H54 (cell line): ENCODE results near the gene PDXDC1.
"Not testable (repeated sequence)": the region's sequence is repeated elsewhere in the genome, so short reads cannot be mapped to it uniquely, and the experiment has no call there.

Experiments used
- DNase-seq: peaks from one replicate; pipeline ENCODE4 v3.0.0; 2011; ENCODE audit warnings: low spot score, mixed read lengths; ENCODE audit not compliant: insufficient read length
- FAIRE-seq: peaks from 3 replicates; lab custom pipeline; 2011; peaks lifted over from hg19 to GRCh38; lab: Jason Lieb, UNC

PDXDC1 gene

DNA sequence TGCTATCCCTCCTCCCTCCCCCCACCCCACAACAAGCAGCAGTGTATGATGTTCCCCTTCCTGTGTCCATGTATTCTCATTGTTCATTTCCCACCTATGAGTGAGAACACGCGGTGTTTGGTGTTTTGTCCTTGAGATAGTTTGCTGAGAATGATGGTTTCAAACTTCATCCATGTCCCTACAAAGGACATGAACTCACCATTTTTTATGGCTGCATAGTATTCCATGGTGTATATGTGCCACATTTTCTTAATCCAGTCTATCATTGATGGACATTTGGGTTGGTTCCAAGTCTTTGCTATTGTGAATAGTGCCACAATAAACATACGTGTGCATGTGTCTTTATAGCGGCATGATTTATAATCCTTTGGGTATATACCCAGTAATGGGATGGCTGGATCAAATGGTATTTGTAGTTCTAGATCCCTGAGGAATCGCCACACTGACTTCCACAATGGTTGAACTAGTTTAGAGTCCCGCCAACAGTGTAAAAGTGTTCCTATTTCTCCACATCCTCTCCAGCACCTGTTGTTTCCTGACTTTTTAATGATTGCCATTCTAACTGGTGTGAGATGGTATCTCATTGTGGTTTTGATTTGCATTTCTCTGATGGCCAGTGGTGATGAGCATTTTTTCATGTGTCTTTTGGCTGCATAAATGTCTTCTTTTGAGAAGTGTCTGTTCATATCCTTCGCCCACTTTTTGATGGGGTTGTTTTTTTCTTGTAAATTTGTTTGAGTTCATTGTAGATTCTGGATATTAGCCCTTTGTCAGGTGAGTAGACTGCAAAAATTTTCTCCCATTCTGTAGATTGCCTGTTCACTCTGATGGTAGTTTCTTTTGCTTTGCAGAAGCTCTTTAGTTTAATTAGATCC is 18.7 kb downstream of the PDXDC1 start:
- DNase-seq, FAIRE-seq: not testable (repeated sequence)

DNA sequence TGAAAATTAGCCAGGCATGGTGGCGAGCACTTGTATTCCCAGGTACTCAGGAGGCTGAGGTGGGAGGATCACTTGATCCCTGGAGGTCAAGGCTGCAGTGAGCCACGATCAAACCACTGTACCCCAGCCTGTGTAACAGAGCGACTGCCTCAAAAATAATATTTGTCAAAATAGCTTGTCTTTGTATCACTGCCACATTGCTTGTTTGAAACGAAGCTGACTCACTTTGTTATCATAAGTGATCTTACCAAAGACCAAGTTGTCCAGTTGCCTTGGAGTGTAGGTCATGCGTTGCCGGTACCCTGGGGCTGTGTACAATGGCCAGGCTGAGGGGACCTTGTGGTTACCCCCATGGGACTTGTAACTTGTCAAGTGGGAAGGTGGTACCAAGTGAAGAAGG is 21.9 kb downstream of the PDXDC1 start:
- DNase-seq, result not testable (repeated sequence)
- peak; percentile 84 for FAIRE-seq

DNA sequence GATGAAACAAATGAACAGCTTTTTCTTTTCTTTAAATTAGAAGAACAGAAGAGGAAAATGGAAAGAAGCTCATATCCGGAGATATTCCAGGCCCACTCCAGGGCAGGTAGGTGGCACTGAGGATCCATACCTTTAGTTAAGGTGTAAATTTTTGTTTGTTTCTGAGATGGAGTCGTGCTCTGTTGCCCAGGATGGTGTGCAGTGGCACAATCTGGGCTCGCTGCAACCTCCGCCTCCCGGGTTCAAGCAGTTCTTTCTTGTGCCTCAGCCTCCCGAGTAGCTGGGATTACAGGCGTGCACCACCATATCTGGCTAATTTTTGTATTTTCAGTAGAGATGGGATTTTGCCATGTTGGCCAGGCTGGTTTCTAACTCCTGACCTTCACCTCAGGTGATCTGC is 23.5 kb downstream of the PDXDC1 start:
- FAIRE-seq, DNase-seq: not testable (repeated sequence)

DNA sequence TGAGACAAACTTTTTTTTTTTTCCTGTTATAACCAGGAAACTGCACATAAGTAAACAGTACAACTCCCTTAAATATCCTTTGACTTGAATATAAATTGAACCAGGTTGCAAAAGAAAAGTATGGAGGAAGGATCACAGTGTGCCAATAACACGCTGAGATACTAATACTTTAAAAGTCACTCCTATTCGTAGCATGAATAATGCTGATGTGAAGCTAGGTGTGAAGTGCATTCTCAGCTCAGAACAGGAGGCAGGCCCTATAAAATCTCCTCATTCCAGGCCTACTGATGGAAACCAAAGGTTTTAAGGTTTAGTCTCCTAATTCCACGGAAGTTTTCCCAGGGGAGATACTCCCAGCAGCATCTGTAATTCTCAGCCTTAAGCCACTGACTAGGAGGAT is 25.0 kb downstream of the PDXDC1 start:
- not testable (repeated sequence) for DNase-seq, FAIRE-seq

DNA sequence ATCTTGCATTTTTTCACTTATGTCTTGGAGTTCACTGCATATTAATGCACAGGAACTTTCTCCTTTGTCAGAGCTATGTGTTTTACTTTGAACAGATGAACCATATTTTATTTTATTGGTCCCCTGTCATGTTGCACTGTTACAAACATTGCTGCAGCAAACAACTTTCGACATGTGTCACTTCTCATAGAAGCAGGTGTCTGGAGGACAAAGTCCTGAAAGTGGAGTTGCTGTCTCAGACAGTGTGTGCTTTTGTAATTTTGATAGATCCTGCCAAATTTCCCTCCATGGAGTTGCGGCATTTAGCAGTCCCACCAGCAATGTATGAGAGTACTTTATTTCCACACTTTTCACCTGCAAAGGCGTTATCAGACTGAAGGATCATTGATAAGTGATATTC is 27.6 kb downstream of the PDXDC1 start:
- FAIRE-seq, DNase-seq: not testable (repeated sequence)

DNA sequence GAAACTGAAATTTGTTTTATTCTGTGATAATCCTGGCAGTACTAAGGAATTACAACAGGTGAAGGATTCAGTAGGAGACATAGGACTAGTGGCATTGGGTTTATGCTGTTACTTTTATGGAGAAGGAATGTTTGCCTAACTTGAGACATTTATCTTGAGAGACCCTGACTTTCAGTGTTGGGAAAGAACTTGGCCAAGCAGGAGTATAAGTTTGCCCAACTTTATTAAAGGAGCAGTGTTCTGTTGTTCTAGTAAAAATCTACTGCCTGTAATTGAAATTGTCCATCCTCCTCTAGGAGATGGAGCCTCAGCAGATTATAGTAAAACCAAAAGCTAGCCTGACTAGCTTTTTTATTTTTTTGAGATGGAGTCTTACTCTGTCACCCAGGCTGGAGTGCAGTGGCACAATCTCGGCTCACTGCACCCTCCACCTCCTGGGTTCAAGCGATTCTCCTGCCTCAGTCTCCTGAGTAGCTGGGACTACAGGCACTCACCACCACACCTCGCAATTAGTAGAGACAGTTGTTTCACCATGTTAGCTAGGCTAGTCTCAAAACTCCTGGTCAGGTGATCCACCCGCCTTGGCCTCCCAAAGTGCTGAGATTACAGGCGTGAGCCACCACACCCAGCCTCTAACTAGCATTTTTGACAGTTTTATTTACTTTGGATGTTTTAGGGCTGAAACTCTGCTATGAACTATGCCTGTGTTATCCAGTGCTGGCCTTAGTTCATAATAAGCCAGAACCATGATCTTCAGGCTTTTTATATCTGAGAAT is 30.7 kb downstream of the PDXDC1 start:
- not testable (repeated sequence) for DNase-seq, FAIRE-seq

DNA sequence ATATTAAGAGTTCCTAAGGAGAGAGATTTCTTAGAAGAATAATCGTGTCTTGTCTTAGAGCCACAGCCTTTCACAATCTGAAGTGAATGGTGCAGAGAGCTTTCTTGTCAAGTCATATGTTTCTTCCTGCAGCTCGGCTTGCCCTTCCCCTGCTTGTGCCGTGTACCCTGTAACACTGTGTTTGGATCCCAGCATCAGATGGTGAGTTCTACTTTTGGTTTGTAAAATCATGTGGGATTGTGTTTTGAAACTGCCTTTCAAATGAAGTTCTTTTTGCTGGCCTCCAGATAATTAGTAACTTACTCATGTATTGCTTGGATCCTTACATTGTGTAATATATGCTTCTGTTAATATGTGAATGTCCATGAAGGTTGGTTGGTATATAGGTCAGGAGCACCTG is 33.8 kb downstream of the PDXDC1 start:
- not testable (repeated sequence) for DNase-seq
- peak; percentile 77 for FAIRE-seq

DNA sequence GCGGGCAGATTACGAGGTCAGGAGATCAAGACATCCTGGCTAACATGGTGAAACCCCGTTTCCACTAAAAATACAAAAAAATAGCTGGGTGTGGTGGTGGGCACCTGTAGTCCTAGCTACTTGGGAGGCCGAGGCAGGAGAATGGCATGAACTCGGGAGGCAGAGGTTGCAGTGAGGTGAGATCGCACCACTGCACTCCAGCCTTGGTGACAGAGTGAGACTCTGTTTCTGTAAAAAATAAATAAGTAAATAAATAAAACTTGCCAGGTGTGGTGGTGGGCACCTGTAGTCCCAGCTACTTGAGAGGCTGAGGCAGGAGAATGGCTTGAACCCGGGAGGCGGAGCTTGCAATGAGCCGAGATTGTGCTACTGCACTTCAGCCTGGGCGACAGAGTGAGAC is 38.1 kb downstream of the PDXDC1 start:
- not testable (repeated sequence) for FAIRE-seq, DNase-seq

DNA sequence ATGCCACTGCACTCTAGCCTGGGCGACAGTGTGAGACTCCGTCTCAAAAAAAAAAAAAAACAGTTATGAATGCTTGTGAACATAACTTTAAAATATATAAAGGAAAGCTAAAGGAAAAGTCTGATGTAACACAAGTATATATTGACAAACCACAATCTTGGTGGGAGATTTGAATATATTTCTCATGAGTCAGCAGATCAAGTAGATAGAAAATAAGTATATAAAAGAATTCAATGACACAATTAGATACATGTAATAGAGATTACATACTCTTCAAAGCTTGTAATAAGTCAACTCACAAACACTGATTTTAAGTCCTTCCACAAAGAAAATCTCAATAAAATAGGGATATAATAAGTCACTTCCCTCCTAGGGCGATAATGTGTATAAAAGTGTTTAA is 40.8 kb downstream of the PDXDC1 start:
- DNase-seq, FAIRE-seq: not testable (repeated sequence)

DNA sequence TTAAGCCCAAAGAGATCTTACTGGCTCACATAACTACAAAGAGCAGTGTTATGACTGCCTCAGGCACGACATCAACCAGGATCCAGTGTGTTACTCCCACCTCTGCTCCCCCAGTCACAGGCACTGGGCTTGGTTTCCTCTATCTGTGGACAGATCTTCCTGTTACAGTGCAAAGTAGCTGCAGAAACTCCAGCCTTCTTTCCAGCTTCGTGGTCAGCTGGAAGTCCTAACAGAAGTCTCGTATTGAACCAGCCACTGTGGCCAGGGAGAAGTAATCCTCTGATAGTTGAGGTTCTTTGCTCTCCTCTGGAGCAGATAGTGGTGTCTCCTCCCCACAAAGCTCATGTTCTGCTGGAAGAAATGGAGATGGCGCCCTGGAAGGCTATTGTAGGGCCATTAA is 41.5 kb downstream of the PDXDC1 start:
- FAIRE-seq, DNase-seq: not testable (repeated sequence)

DNA sequence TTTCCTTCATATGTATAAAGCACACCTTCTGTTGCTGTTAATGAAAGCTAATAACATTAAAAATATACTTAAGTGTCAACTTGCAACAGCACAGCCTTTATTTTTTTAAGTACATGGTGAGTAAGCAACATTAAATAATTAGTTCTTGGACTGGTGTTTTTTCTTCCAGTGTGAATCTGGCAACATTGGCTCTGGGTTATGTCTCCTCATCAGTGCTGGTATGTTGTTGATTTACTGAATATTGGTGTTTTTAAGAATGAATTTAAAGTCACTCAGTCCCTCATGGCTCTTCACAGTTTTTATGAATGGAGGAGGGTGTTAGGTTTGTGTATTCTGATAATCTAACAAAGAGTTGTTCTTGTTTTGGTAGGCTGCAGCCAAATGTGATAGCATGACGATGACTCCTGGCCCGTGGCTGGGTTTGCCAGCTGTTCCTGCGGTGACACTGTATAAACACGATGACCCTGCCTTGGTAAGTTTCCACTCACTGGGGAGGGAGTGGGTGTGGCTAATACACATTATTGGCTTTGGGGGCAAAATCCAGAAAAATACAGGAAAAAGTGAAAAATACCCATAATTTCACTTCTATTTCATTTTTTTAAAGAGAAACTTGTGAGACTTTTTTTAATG is 42.2 kb downstream of the PDXDC1 start:
- DNase-seq, FAIRE-seq: not testable (repeated sequence)

DNA sequence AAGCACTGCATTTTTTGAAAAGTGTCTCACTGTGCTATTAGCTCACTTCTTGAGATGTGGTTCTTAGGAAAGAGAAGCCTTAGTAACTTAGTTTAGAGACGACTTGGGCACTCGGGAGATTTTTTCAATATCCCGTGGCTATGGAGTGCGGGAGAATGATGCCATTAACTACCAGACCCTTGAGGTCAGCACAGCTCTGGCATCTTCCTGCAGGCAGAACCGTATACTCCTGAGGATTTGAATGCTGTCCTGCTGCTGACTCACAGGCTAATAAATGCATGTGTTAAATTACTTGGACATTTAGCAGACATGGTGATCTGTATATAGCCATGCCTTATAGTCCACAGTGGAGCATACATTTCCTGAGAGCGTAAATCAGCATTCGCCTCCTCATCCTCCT is 46.6 kb downstream of the PDXDC1 start:
- not testable (repeated sequence) for FAIRE-seq, DNase-seq

DNA sequence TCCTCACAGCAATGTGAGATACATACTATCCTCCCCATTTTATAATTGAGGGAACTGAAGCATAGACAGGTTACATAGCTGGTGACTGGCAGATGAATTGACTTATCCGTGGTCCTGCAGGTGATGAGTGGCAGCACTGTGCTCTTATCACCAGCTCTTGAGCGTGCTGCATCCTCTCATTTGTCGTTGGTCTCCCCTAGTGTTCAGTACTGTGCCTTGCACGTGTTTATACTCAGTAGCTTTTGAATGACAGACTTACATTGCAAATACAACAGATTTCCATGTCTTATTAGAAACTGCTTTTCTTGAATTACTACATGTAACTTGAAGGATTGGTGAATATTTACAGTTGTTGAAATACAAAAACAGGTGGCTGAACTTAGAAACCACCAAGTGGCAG is 47.4 kb downstream of the PDXDC1 start:
- not testable (repeated sequence) for FAIRE-seq, DNase-seq

DNA sequence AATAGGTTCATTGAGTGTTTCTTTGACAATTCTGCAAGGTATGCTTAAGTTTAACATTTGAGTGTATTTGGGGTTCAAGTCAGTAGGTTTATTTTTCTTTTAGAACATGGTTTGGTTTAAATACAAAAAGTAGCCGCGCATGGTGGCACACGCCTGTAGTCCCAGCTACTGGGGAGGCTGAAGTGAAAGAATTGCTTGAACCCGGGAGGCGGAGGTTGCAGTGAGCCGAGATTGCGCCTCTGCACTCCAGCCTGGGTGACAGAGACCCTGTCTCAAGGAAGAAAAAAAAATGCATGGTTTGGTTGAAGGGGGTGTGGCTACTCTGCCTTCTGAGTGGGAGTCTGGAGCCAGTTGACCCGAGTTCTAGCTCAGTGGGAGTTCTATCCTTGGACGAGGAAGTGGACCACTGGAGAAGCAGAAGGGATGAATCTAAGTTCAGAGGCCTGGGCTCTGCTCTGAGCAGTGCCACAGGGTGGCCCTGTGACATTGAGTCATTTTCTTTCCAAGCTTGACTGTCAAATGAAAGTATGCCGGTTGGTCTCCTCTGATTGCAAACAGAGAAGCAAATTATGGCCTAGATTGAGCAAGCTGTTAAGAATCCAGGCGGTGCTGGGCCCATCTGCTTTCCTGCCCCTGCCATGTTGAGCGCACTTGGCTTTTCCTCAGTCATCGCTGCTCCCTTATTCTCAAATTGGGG is 48.7 kb downstream of the PDXDC1 start:
- DNase-seq, FAIRE-seq: not testable (repeated sequence)

DNA sequence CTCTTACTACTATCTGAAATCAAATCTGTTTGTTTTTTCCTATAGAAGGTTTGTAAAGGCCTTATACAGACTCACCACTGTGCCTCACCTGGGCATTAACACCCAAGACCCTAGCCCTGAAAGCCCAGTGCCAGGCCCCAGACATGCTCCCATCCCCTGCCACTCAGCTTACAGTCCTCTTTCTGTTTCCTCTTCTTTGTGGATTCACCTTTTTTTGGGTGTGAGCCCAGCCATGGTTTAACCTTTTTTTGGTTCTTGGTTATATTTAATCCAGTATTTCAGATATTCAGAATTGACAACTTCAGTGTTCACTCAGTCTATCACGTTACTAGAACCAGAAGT is 50.0 kb downstream of the PDXDC1 start:
- FAIRE-seq, DNase-seq: not testable (repeated sequence)

DNA sequence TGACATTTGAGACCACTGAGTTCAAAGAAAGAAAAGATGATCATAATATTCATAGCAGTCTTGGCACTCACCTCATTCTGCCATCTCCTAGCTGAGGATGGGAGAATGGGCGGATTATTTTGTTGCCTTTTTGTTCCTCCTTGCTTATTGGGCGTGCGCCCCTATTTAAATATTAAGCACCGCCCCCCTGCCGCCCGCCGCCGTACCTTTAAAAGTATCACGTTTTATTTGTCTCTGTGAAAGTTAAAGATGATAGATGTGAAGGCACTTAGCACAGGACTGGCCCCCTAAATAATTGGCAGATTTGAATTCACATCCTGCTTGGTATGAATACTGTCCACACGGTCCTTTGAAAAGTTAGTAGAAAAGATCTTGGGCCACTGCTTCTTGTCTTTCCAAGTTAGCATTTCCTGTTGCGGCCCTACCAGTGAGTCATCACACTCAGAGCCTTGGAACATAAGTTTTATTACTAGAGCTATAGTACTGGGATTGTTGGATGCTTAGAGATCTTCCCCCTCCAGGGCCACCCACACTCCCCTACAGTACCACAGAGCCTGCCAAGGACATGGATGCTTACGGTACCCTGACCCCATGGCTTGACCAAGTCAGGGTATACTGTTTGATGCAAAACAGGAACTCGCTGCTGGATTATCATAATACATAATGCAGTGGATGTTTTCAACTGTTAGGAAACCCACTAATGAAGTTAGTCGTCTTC is 50.6 kb downstream of the PDXDC1 start:
- not testable (repeated sequence) for DNase-seq
- peak; percentile 68 for FAIRE-seq

DNA sequence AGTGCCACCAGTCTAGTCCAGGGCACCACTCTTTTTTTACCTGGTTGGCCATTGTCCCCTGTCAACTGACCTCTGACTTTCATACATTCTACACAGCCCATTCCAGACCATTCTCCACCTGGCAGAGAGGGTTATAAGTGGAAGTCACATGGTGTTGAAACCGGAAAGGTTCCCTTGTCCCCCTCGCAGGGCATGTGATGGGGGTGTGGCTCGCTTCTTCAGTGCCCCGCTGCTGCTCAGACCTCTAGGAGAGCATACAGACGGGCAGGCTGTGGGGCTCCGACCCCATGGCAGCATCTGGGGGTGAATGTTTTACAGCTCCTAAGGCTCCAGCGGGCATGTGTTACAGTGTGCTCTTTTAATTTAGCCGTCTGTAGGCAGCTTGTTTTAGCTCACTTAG is 52.2 kb downstream of the PDXDC1 start:
- not testable (repeated sequence) for FAIRE-seq, DNase-seq

DNA sequence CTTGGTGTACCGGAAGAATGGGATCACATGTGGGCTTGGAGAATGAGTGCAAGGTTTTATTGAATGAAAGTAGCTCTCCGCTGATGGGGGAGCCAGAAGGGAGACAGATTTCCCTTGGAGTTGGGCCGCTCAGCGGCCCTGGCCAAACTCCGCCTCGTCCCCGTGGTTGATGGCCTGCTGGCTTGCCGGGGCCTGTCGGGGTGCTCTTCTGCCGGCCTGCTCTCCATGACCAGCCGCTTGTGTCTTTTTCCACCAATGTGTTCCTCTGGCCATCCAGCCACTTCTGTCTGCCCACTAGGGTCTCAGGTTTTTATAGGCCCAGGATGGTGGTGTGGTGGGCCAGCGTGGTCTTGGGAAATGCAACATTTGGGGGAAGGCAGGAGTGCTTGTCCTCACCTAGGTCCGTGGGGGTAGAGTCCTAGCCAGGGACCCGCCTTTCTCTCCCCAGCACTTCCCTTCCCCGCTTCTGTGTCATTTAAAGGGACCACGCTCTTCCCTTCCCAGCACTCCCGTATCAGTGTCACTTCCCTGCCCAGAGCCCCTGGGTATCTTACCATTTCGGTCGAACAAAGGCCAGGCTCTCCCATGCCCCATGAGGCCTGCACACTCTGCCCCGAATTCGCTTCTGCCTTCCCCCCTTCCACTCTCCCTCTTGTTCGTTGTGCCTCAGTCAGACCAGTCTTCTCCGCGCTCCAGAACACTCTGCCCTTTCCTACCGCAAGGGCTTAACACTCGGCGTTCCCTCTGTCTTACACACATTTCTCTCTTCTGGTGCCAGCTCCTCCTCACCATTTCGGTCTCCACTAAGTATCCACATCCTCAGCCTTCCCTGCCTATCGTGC is 52.9 kb downstream of the PDXDC1 start:
- not testable (repeated sequence) for FAIRE-seq, DNase-seq
